Measurements from ENCODE around the gene TDO2. TPM values are rescaled to one million over a fixed set of nuclear protein-coding genes. Genes with fewer than 3 reads are reported as not detected.
A peak's percentile ranks its signal among the peaks of the same experiment; 100 is the strongest.

The TDO2 gene
- total RNA-seq, 4 donors from 2014 or later = 3.7 TPM; not detected in 3

DNA sequence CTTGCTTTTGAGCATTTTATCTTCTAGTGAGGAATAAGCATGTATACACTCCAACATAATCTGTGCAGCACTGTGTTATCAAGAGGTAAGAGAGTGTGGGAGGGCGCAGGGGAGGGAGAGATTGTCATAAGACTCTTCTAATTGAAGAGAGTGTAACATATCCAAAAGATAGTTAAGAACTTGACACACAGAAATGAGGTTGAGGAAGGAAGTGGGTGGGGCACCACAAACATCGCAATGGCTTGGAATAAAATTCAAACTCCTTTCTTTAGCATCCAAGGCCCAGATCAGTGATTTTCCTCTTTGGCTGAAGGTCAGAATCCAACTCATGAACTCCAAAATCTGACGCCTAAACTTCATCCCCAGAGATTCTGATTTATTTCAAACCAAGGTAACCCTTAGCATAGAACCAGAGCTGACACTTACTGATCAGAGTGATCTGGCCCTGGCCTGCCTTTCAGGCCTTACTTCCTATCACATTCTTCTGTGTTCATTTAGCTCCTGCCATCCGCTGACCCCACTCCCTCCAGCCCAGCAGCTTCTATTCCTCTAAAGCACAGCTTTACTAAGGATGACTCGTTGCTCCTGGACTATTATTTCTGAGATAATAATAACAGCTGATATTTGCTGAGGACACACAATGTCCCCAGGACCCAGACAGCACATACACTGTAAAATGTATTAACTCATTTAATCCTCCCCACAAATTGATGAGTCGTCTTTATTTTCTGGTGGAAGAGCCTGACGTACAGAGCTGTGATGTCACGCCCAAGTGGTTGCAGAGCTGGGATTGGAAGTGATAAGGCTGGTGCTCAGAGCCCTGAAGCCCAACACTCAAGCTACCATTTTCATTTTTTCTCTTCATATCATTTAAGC, 60.8 kb downstream of the TDO2 start:
- no peaks in the 10 kb centered on the region for H3K36me3 ChIP-seq
- peak; percentile 25 to 33 for DNase-seq
- intact Hi-C loops (cut with DNase I; ENCODE audit: low total_unique reads) = no loop called here
- H3K27me3 ChIP-seq = no peaks in the 10 kb centered on the region
- no peaks in the 10 kb centered on the region for H3K9me3 ChIP-seq
- no peak overlapping the region for H3K4me3 ChIP-seq
- no peaks in the 10 kb centered on the region for H3K4me1 ChIP-seq
- no peak for TF ChIP-seq POLR2A (IDR thresholded peaks at IDR 0.05)
- no peak for TF ChIP-seq CTCF (IDR thresholded peaks at IDR 0.05)
- H3K27ac ChIP-seq = peak overlapping the region; percentile 12 to 56

- Histone ChIP-seq H3K27me3 (no peaks in the 10 kb centered on the region), H3K9me3 (no peaks in the 10 kb centered on the region), H3K27ac (no peak overlapping the region), H3K4me3 (no peak overlapping the region), H3K36me3 (no peaks in the 10 kb centered on the region), H3K4me1 (no peaks in the 10 kb centered on the region)
- intact Hi-C loops (cut with DNase I; ENCODE audit: low total_unique reads) = no loop called here
- TF ChIP-seq POLR2A (IDR thresholded peaks at IDR 0.05) = no peak
- no peak for TF ChIP-seq CTCF (IDR thresholded peaks at IDR 0.05)
- DNase-seq = no peak
Measured at GRCh38 chr4:155966171-155966570, 62.7 kb downstream of the TDO2 start.

DNA sequence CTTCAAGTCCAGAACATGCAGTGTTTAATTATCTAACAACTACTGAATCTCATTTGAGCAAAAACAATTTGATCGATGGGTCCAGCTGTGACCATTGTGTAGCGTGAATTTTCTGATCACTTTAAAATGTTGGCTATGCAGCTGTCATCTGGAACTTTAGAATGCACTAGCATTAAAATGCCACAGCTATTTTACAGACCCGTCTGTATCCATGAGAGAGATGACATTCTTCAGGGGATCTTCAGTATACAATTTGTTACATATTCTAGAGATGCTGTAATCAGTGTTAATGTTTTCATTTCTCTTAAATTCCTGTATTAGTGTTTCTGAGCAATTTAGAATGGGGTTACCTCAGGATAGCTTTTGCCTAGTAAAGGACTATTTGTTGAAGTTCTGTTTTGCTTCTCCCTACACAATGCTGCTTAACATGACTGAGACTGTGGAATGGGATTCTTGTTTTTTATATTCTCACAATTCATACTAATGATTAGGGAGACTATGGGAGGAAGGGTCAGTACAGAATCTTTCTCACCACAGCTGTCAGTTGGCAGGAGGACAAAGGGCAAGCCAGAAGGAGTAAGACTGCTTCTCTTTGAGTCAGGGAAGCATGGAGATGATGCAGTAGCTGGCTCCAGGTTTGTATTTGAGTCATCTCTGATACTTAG, 63.4 kb downstream of the TDO2 start:
- H3K27ac ChIP-seq = no peak overlapping the region
- intact Hi-C loops (cut with DNase I; ENCODE audit: low total_unique reads) = no loop called here
- no peaks in the 10 kb centered on the region for H3K4me1 ChIP-seq
- no peaks in the 10 kb centered on the region for H3K36me3 ChIP-seq
- H3K9me3 ChIP-seq = no peaks in the 10 kb centered on the region
- no peak overlapping the region for H3K4me3 ChIP-seq
- DNase-seq = no peak
- no peak for TF ChIP-seq CTCF (IDR thresholded peaks at IDR 0.05)
- no peak for TF ChIP-seq POLR2A (IDR thresholded peaks at IDR 0.05)
- H3K27me3 ChIP-seq = no peaks in the 10 kb centered on the region

Other genes starting within 250 kb of the TDO2 start
- 100 to 1,000 TPM in 1 of 4 donors, 10 to 100 TPM in 3; 23.8 to 160 (median 42.8) TPM for gene GUCY1A1, start 236.8 kb upstream of the TDO2 start, total RNA-seq
- 10 to 100 TPM; 24.8 to 37.4 (median 30.9) TPM for gene GUCY1B1, start 144.7 kb upstream of the TDO2 start, total RNA-seq
- gene ASIC5, start 37.4 kb upstream of the TDO2 start, total RNA-seq = not detected
- 10 to 100 TPM; 22.0 to 77.8 (median 28.6) TPM for gene CTSO, start 50.2 kb downstream of the TDO2 start, total RNA-seq